HG02938 (cell line): Measurements from ENCODE around the gene MAS1.
"Not testable (repeated sequence)": the region's sequence is repeated elsewhere in the genome, so short reads cannot be mapped to it uniquely, and the experiment has no call there.

Source experiments
- ATAC-seq: cut with Tn5 transposase; IDR thresholded peaks from one replicate; pipeline ENCODE4 v1.9.1; 2021; ENCODE audit warnings: mild to moderate bottlenecking, moderate library complexity; ENCODE audit not compliant: unreplicated experiment

Gene MAS1

DNA sequence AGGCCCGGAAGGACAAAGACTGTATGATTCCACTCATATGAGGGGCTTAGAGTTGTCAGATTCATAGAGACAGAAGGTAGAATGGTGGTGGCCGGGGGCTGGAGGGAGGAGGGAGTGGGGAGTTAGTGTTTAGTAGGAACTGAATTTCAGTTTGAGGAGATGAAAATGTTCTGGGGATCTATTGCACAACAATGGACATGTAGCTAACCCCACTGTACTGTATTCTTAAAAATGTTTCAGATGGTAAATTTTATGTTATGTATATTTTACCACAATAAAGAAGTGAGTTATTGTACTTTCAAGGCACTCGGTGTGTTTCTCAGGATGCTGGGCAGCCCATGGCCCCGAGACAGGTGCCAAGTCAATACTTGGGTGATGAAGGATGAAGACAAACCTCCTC lies 25.4 kb downstream of the MAS1 start:
- no peak for ATAC-seq

DNA sequence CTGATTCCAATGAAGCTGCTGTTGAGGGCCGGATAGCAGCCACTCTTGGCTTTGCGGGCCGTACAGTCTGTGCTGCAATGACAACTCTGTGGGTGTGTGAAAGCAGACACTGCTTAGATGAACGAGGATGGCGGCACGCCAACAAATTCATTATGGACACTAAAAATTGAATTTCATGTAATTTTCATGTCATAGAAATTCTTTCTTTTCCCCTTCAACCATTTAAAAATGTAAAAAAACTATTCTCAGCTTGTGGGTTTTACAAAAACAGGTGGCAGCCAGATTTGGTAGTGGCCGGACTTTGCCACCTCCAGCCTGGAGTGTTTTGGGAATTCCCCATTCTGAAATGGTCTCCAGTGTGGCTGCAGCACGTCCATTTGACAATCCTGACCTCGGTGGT lies 26.0 kb downstream of the MAS1 start:
- no peak for ATAC-seq

DNA sequence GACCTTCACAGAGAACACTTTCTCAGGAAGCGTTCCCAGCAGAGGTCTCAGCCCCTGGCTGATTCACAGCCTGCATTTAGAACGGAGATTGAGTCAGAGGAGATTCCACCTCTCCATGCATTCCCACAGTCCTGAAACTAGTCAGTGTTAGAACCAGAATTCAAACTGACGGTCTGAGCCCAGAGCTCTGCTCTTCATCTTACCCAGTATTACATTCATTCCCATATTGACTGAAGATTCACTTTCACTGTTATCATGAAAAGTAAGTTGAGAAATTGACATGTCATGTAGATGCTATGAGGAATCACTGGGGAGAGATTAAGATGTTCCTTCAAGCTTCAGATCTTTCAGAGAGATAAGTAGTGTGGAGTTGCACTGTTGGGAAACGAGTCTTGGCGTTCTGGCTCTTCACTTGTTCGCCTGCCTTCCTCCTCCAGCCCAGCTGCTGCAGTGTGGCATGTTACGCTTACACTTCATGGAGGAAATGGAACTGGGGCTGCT lies 28.3 kb downstream of the MAS1 start:
- ATAC-seq = no peak

DNA sequence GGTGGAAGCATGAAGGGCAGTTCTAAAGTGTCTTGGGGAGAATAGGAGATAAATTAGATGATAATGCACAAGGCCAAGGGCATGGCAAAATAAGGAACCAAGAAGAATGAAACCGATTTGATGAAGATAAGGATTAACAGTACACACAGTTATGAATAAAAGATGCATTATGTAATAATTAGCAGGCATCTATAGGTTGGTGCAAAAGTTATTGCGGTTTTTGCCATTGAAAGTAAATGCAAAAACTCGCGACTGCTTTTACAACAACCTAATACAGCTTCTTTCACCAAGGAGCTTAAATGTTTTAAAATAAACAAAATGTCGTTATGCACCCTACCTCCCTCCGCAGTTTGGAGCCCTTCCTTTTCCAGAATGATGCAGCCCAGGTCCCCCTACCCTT lies 29.0 kb downstream of the MAS1 start:
- no peak for ATAC-seq

DNA sequence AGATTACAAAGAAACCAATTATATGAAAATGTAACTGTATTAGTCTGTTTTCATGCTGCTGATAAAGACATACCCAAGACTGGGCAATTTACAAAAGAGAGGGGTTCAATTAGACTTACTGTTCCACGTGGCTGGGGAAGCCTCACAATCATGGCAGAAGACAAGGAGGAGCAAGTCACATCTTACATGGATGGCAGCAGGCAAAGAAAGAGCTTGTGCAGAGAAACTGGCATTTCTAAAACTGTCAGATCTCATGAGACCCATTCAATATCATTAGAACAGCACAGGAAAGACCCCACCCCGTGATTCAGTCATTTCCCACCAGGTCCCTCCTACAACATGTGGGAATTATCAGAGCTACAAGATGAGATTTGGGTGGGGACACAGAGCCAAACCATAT lies 33.4 kb downstream of the MAS1 start:
- ATAC-seq = not testable (repeated sequence)

DNA sequence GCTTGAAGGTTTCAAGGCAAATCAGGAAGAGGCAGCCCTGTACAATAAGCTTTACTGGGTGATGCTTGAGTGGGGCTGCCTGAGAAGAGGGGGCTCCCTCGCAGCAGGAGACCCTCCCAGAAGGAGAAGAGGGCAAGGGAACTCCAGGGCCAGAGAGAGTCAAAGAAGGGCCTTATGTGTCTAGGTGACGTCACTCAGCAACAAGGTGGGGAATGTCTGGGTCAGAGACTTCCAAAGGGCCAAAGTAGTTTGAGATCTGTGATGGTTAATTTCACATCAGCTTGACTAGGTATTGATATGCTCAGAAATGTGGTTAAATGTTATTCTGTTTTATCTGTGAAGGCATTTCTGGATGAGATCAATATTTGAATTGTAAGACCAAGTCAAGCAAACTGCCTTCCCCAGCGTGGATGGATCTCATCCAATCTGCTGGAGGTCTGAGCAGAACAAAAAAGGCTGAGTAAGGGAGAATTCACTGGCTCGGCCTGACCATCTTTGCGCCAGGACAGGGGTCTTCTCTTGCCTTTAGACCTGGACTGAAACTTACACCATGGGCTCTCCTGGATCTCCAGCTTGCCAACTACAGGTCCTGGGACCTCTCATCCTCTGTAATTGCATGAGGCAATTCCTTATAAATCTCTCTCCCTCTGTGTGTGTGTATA lies 35.9 kb downstream of the MAS1 start:
- ATAC-seq = no peak

DNA sequence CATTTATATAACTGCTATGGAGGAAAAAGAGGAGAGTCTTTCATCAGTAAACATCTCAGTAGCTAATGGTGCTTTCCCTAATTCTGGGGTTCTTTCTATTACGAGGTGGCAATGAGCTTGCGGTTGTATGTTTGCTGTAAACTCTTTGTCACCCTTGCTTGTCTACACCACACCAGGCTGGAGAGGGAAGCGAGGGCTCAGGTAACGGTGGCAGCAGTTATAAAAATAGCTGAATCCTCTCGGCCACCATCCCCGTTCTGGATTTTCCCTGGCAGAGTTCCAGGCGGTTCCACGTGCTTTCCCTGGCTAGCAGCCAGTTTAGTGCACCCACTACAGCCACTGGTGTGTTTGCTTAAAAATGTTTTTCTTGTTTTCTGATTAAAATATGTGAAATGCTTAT lies 39.0 kb downstream of the MAS1 start:
- no peak for ATAC-seq

DNA sequence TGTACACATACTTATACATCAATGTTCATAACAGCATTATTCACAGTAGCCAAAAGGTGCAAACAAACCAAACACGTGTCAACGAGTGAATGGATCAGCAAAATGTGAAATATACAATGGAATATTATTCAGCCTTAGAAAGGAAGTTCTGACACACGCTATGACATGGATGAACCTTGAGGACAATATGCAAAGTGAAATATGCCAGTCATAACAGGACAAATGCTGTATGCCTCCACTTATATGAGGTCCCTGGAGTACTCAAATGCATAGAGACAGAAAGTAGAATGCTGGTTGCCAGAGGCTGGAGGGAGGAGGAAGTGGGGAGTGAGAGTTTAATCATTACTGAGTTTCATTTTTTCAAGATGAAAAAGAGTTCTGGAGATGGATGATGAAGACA lies 40.3 kb downstream of the MAS1 start:
- ATAC-seq = peak; percentile 94

DNA sequence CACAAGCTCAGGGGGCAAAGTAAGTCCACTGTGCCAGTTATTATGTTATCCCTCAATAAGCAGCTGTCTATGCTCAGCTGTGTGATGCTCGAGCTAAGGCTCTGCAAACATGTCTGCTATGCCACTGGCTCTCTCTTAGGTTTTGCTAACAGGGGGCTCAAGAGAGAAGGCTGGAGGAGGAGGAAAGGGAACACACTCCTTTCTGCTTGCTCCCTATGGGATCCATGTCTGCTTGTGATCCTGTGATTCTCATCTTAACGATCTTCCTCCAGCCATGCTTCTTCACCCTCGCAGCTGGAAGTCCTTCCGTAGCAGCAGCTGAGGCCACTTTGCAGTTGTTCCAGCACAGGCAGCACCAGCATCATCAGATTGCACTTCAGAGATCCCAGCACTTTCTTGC lies 41.1 kb downstream of the MAS1 start:
- no peak for ATAC-seq

DNA sequence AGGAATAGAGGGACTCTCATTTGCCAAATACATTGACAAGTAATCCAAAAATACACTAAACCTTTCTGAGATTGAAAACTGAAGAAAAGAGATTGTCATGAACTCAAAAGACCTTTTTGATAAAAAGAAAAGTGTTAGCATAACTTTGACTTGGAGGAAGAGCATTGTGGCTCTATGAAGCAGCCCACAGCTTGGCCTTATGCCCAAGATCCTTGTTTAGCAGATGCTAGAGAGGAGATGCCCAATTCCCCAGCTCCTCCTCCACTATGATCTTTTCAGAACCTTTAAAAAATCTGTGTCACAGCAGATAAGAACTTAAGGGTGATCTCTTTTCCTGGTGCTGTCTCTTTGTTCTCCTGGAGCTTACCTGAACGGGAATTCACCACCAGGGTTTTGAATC lies 42.3 kb downstream of the MAS1 start:
- ATAC-seq = no peak

DNA sequence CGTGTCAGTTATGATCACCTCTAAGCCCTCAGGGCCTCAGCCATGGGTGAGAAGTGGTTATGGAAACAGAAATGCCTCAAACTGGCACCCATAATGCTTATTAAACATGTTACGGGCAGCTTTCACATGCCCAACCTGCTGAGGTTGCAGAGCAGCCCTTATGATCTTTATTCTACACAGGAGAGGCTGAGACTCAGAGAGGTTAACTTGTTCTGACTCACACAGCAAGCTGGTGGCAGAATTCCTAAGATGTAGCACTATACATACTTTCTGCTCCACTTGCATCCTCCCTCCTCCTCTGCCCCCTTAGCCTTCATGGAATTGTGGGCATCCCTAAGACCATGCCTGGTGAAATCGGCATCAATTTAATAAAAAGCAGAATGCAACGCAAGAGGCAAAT lies 43.4 kb downstream of the MAS1 start:
- ATAC-seq = no peak

DNA sequence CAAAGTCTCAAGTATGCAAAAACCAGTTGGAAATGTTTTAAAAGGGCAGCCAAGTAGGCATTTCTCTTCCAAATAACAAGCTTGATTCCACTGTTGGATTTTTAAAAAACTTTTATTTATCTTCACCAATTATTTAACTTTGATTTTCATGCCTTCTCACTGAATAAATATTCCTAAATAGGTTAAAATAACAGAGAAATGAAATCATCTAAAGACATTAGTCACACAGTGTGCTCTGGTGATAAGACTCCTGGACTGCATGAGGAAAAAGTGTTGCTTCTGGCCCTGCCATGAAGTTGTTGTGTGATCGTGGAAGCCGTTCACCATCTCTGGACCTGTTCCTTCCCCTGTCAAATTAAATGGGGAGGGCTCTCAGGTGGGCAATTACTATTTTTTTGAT lies 44.3 kb downstream of the MAS1 start:
- no peak for ATAC-seq

DNA sequence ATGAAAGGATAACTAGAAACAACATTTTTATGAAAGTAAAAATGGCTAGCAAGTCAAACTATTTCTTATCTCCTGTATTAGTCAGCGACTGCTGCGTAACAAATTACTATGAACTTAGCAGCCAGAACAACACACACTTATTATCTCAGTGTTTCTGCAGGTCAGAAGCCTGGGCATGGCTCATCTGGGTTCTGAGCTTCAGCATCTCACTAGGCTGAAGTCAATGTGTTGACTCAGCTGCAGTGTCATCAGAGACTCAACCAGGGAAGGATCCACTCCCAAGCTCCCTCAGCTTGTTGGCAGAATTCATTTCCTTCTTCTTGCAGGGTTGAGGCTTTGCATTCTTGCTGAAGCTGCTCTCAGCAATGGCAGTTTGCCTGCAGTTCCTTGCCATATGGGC lies 44.8 kb downstream of the MAS1 start:
- ATAC-seq = no peak

DNA sequence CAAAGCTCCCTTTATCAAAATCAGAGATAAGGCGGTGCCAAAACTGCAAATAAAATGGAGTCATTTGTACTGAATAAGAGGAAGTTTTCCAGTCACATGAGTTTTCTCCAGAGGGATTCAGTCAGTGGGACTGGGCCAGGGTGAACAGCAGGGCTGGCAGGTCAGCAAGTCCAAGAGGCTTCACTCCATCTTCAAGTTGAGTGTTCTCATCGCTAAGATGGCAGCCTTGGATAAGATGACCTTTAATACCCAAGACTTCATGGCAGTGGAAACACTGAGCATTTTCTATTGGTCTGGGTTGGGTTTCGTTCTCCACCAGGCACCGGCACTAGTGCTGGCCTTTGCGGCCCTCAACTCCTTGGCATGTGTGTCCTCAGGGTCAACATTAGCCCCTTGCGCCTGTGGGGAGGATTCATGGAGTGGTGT lies 48.8 kb downstream of the MAS1 start:
- ATAC-seq = no peak
